SK-N-SH (cell line): Measurements from ENCODE around the gene UBE3C. TPM values are rescaled to one million over a fixed set of nuclear protein-coding genes. Genes with fewer than 3 reads are reported as not detected.

ENCODE experiments used
- CTCF ChIA-PET: fragments of 300-600, 350-600 bp; formaldehyde crosslinking; extraction: SDS; loops from one replicate; lab custom pipeline; 2021; lab: Yijun Ruan, JAX
- POLR2A ChIA-PET: fragments of 350-600 bp; sonication (Branson Sonifier 250); formaldehyde crosslinking; extraction: SDS; loops from one replicate; lab custom pipeline; 2020; ENCODE audit warnings: antibody characterized with exemption, inconsistent platforms; lab: Yijun Ruan, JAX
- DNase-seq: peaks from one replicate; pipeline ENCODE4 v3.0.0; 2012
- H2AFZ ChIP-seq: fragments of 200-600 bp; sonication (generic); 2 replicates; pipeline ENCODE4 v1.8.1; 2016; ENCODE audit warnings: antibody characterized with exemption, mild to moderate bottlenecking, low read depth
- H3F3A ChIP-seq: fragments of 200-600 bp; sonication (generic); replicated peaks from 2 replicates; pipeline ENCODE3; 2016; ENCODE audit warnings: antibody characterized with exemption, mild to moderate bottlenecking; ENCODE audit not compliant: insufficient read depth
- H3K27ac ChIP-seq, 2 experiments: fragments of 200-500 bp in 1 of 2; fragments of 200-600 bp in 1 of 2; sonication (Bioruptor generic) in 1 of 2; sonication (generic), shearing (Covaris generic) in 1 of 2; 2 replicates each; pipeline versions ENCODE4 v1.5.1 to v1.6.1; 2014 to 2016; ENCODE audit warnings: low read depth in 2 of 2, inconsistent platforms in 1 of 2, low read length in 1 of 2, mild to moderate bottlenecking in 1 of 2, mixed read lengths in 1 of 2
- H3K27me3 ChIP-seq: fragments of 200-600 bp; sonication (generic), shearing (Covaris generic); 2 replicates; pipeline ENCODE4 v1.6.1; 2016; ENCODE audit warnings: mixed run types; ENCODE audit not compliant: insufficient read depth
- H3K36me3 ChIP-seq, 2 experiments: fragments of 200-500 bp in 1 of 2; fragments of 200-600 bp in 1 of 2; sonication (Bioruptor generic) in 1 of 2; sonication (generic) in 1 of 2; replicated peaks in 1 of 2; 2 replicates each; pipeline versions ENCODE3 to v1.5.1; 2014 to 2016; ENCODE audit warnings: low read length in 1 of 2, mild to moderate bottlenecking in 1 of 2; ENCODE audit not compliant: insufficient read depth in 2 of 2, control insufficient read depth in 1 of 2
- H3K4me1 ChIP-seq, 2 experiments: fragments of 200-500 bp in 1 of 2; fragments of 200-600 bp in 1 of 2; sonication (Bioruptor generic) in 1 of 2; sonication (generic), shearing (Covaris generic) in 1 of 2; 2 replicates each; pipeline versions ENCODE4 v1.5.1 to v1.6.1; 2014 to 2016; ENCODE audit warnings: low read depth in 1 of 2, low read length in 1 of 2, mixed run types in 1 of 2; ENCODE audit not compliant: insufficient read depth in 2 of 2, control insufficient read depth in 1 of 2
- H3K4me2 ChIP-seq: fragments of 200-600 bp; sonication (generic), shearing (Covaris generic); 2 replicates; pipeline ENCODE4 v1.6.1; 2017; ENCODE audit warnings: mixed run types
- H3K4me3 ChIP-seq, 2 experiments: fragments of 200-500 bp in 1 of 2; fragments of 200-600 bp in 1 of 2; sonication (Bioruptor generic) in 1 of 2; sonication (generic), shearing (Covaris generic) in 1 of 2; 2 replicates each; pipeline versions ENCODE4 v1.5.1 to v1.8.1; 2014 to 2016; ENCODE audit warnings: low read depth in 2 of 2, inconsistent platforms in 1 of 2, low read length in 1 of 2, mild to moderate bottlenecking in 1 of 2, mixed read lengths in 1 of 2, moderate library complexity in 1 of 2
- H3K79me2 ChIP-seq: fragments of 200-600 bp; sonication (generic); 2 replicates; pipeline ENCODE4 v1.8.1; 2017; ENCODE audit warnings: mild to moderate bottlenecking; ENCODE audit not compliant: insufficient read depth
- H3K9ac ChIP-seq: fragments of 200-600 bp; sonication (generic); 2 replicates; pipeline ENCODE4 v1.6.1; 2017; ENCODE audit warnings: mixed run types
- H3K9me2 ChIP-seq: fragments of 200-600 bp; sonication (generic); 2 replicates; pipeline ENCODE4 v1.6.1; 2017; ENCODE audit warnings: mixed run types
- H3K9me3 ChIP-seq: fragments of 200-600 bp; sonication (generic); 2 replicates; pipeline ENCODE4 v1.6.1; 2017; ENCODE audit warnings: mixed run types, mild to moderate bottlenecking, moderate library complexity
- H4K20me1 ChIP-seq: fragments of 200-600 bp; sonication (generic); 2 replicates; pipeline ENCODE4 v1.6.1; 2017; ENCODE audit warnings: mild to moderate bottlenecking, mixed run types; ENCODE audit not compliant: insufficient read depth
- CHD2 ChIP-seq: fragments of 150-350 bp; IDR thresholded peaks from 2 replicates; pipeline ENCODE4 v1.6.1; 2018; ENCODE audit warnings: low read length; ENCODE audit not compliant: partially characterized antibody
- EP300 ChIP-seq, 2 experiments: IDR thresholded peaks; 2 replicates each; pipeline versions ENCODE4 v1.4.0 to v1.6.1; 2012; ENCODE audit warnings: borderline replicate concordance in 1 of 2, low read depth in 1 of 2, low read length in 1 of 2
- FOXM1 ChIP-seq: IDR thresholded peaks from 2 replicates; pipeline ENCODE4 v1.4.0; 2012; ENCODE audit warnings: low read depth, mild to moderate bottlenecking
- GABPA ChIP-seq: IDR thresholded peaks from 2 replicates; pipeline ENCODE4 v1.4.0; 2012; ENCODE audit warnings: low read depth, mild to moderate bottlenecking
- GATA2 ChIP-seq: sonication (generic); formaldehyde crosslinking; IDR thresholded peaks from 2 replicates; pipeline ENCODE4 v1.5.0; 2020; ENCODE audit warnings: mild to moderate bottlenecking, missing genetic modification reagents
- JUND ChIP-seq: IDR thresholded peaks from 2 replicates; pipeline ENCODE4 v1.4.0; 2012
- MEF2A ChIP-seq: IDR thresholded peaks from 2 replicates; pipeline ENCODE4 v1.4.0; 2012; ENCODE audit warnings: low read depth, borderline replicate concordance
- MXI1 ChIP-seq: IDR thresholded peaks from 2 replicates; pipeline ENCODE4 v1.6.1; 2012; ENCODE audit warnings: mild to moderate bottlenecking, low read depth, low read length, improper control_type of control experiment
- RFX5 ChIP-seq: IDR thresholded peaks from 2 replicates; pipeline ENCODE4 v1.6.1; 2012; ENCODE audit warnings: mild to moderate bottlenecking, improper control_type of control experiment, low read length
- SMC3 ChIP-seq: IDR thresholded peaks from 2 replicates; pipeline ENCODE4 v1.6.1; 2012; ENCODE audit warnings: low read depth, low read length, improper control_type of control experiment
- TAF1 ChIP-seq: IDR thresholded peaks from 2 replicates; pipeline ENCODE4 v1.6.1; 2012; ENCODE audit warnings: low read depth, mild to moderate bottlenecking, low read length, moderate library complexity, borderline replicate concordance
- WGBS: methylation state at CpG from one replicate; pipeline ENCODE4 v1.1.6; 2017; ENCODE audit warnings: low lambda C conversion rate; 5-methylcytosine and 5-hydroxymethylcytosine counted together
- polyA plus RNA-seq, 3 experiments: library from polyadenylated mRNA; depleted of rRNA; stranded (reverse); fragments of >200 nt; gene quantifications; 2 replicates each; pipeline ENCODE4 v1.2.3, GENCODE V29; 2012
- TF ChIP-seq, protein P1 (sequence below): IDR thresholded peaks from 2 replicates; pipeline ENCODE4; 2012

Gene UBE3C
- polyA plus RNA-seq, 1 of the 3 experiments (the other 2 are of a cell fraction), result 48.4 TPM

DNA sequence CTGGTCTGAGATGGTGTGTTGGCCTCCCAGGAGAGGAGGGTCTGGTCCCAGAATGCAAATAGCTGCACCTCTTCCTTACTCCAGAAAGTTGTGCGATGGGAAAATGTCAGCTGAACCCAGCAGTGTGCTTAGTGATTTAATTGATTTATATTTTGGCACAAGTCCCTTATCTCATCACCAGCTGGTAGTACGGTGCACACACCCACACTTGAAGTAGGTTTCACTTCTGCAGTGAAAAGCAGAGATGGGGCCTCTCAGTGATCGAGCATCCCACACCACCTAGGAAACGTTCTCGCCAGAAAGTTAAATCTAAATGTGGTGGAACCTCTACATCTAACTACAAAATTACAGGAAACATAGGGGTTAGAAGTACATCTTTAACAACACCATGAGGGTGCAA is 80.4 kb downstream of the UBE3C start:
- H4K20me1 ChIP-seq, result no peaks in the 10 kb centered on the region
- H3K4me2 ChIP-seq, result no peak overlapping the region
- peaks cover 7% of the 10 kb centered on the region for H3F3A ChIP-seq
- POLR2A ChIA-PET, result no interaction called here
- H3K27me3 ChIP-seq, result no peaks in the 10 kb centered on the region
- CTCF ChIA-PET, result interaction anchor here (0.6 to 1.5 kb wide), 5 partner anchors 10 to 55 kb away, joined by 3 to 4 read pairs (median 3); no protein-coding TSS in a partner anchor
- no peak for DNase-seq
- no peaks in the 10 kb centered on the region for H3K9me2 ChIP-seq
- no peak overlapping the region for H3K9ac ChIP-seq
- H3K4me3 ChIP-seq, result no peak overlapping the region
- no peak overlapping the region for H2AFZ ChIP-seq
- no peaks in the 10 kb centered on the region for H3K79me2 ChIP-seq
- no peak for TF ChIP-seq RFX5
- TF ChIP-seq SMC3, result no peak
- TF ChIP-seq MXI1, result no peak
- H3K27ac ChIP-seq, result no peak overlapping the region; a peak in 1 of 4 replicates
- WGBS, result 95% methylated on average over 5 of the region's 5 CpGs
- peaks cover 0 to 7% of the 10 kb centered on the region in 2 experiments; a peak in 1 of 4 replicates for H3K4me1 ChIP-seq
- no peaks in the 10 kb centered on the region for H3K9me3 ChIP-seq
- H3K36me3 ChIP-seq, result peaks cover 33 to 56% of the 10 kb centered on the region in 2 experiments

- 95% methylated on average over 8 of the region's 8 CpGs for WGBS
- Histone ChIP-seq H3K9me3 (no peaks in the 10 kb centered on the region), H3K4me1 (peaks cover 0 to 7% of the 10 kb centered on the region in 2 experiments; a peak in 1 of 4 replicates), H3K79me2 (no peaks in the 10 kb centered on the region), H3K9me2 (no peaks in the 10 kb centered on the region), H2AFZ (no peak overlapping the region), H3K4me2 (no peak overlapping the region), H4K20me1 (no peaks in the 10 kb centered on the region), H3K27ac (no peak overlapping the region), H3K36me3 (peaks cover 41 to 63% of the 10 kb centered on the region in 2 experiments), H3K4me3 (no peak overlapping the region), H3K27me3 (no peaks in the 10 kb centered on the region), H3K9ac (no peak overlapping the region), H3F3A (peaks cover 7% of the 10 kb centered on the region)
- ChIA-PET POLR2A (no interaction called here), CTCF (interaction anchor here (0.9 to 1.5 kb wide), 5 partner anchors 8 to 251 kb away, joined by 3 to 5 read pairs (median 4); no protein-coding TSS in a partner anchor)
- no peak for TF ChIP-seq SMC3
- no peak for DNase-seq
Measured at GRCh38 chr7:157220916-157221569, 82.3 kb downstream of the UBE3C start.

- no peaks in the 10 kb centered on the region for H4K20me1 ChIP-seq
- H3F3A ChIP-seq, result peaks cover 7% of the 10 kb centered on the region
- no peaks in the 10 kb centered on the region for H3K27me3 ChIP-seq
- 96% methylated on average over 10 of the region's 10 CpGs for WGBS
- H3K4me3 ChIP-seq, result no peak overlapping the region
- H3K79me2 ChIP-seq, result no peaks in the 10 kb centered on the region
- no peak overlapping the region for H3K9ac ChIP-seq
- H3K9me3 ChIP-seq, result no peaks in the 10 kb centered on the region
- no peak overlapping the region for H3K4me2 ChIP-seq
- no peaks in the 10 kb centered on the region for H3K9me2 ChIP-seq
- H3K27ac ChIP-seq, result no peak overlapping the region
- DNase-seq, result no peak
- H3K4me1 ChIP-seq, result peaks cover 0 to 7% of the 10 kb centered on the region in 2 experiments; a peak in 1 of 4 replicates
- H3K36me3 ChIP-seq, result peaks cover 45 to 63% of the 10 kb centered on the region in 2 experiments
- TF ChIP-seq TAF1 (no peak), MEF2A (no peak), CHD2 (no peak), GATA2 (CRISPR knock-in tag) (no peak), MXI1 (no peak), JUND (no peak), EP300 (IDR thresholded peaks at IDR 0.05; ENCODE audit: borderline replicate concordance in 1 of 2, low read depth in 1 of 2, low read length in 1 of 2) (no peak), SMC3 (no peak), GABPA (no peak), FOXM1 (no peak)
- TF ChIP-seq, protein P1, sequence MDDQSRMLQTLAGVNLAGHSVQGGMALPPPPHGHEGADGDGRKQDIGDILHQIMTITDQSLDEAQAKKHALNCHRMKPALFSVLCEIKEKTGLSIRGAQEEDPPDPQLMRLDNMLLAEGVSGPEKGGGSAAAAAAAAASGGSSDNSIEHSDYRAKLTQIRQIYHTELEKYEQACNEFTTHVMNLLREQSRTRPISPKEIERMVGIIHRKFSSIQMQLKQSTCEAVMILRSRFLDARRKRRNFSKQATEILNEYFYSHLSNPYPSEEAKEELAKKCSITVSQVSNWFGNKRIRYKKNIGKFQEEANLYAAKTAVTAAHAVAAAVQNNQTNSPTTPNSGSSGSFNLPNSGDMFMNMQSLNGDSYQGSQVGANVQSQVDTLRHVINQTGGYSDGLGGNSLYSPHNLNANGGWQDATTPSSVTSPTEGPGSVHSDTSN, result no peak
- CTCF ChIA-PET, result interaction anchor here (0.6 to 5.3 kb wide), 8 partner anchors 9 to 272 kb away, joined by 3 to 42 read pairs (median 4); partner anchors contain the start of gene NOM1
- POLR2A ChIA-PET, result no interaction called here
- no peak overlapping the region for H2AFZ ChIP-seq
Measured at GRCh38 chr7:157222687-157223086, 84.0 kb downstream of the UBE3C start.
